WTC11 (cell line): ENCODE measurements around the gene RNF4. TPM values are rescaled to one million over a fixed set of nuclear protein-coding genes. Genes with fewer than 3 reads are reported as not detected.

Experiments
- ATAC-seq: fragments of 200-7000 bp; cut with Tn5 transposase; 2 replicates; pipeline ENCODE4 v1.10.0; 2021; ENCODE audit warnings: mild to moderate bottlenecking, moderate library complexity
- CTCF ChIA-PET: fragments of 300-600 bp; sonication (Branson Sonifier 250); formaldehyde crosslinking; loops from one replicate; lab custom pipeline; 2021; ENCODE audit warnings: antibody characterized with exemption; lab: Charles Lee
- POLR2A ChIA-PET: fragments of 350-600 bp; sonication (Branson Sonifier 250); formaldehyde crosslinking; loops from one replicate; lab custom pipeline; 2021; ENCODE audit warnings: antibody characterized with exemption; lab: Charles Lee
- DNase-seq: peaks from one replicate; pipeline ENCODE4 v3.0.0; 2021; ENCODE audit warnings: low spot score
- H3K27ac Mint-ChIP-seq: 2 replicates; pipeline ENCODE4 v1.8.0; 2021; ENCODE audit warnings: mixed read lengths
- H3K27me3 Mint-ChIP-seq: 2 replicates; pipeline ENCODE4 v1.8.0; 2021; ENCODE audit warnings: low read depth, mild to moderate bottlenecking, moderate library complexity, mixed read lengths
- H3K36me3 Mint-ChIP-seq: 2 replicates; pipeline ENCODE4 v1.8.0; 2021; ENCODE audit warnings: mixed read lengths
- H3K4me1 Mint-ChIP-seq: 2 replicates; pipeline ENCODE4 v1.8.0; 2022; ENCODE audit warnings: mixed read lengths
- H3K4me3 Mint-ChIP-seq: 2 replicates; pipeline ENCODE4 v1.8.0; 2021; ENCODE audit warnings: mild to moderate bottlenecking, moderate library complexity, mixed read lengths
- H3K9me3 Mint-ChIP-seq: 2 replicates; pipeline ENCODE4 v1.8.0; 2021; ENCODE audit warnings: mixed read lengths
- ATF6 ChIP-seq: sonication (generic); formaldehyde crosslinking; IDR thresholded peaks from 2 replicates; pipeline ENCODE4 v1.8.1; 2023; ENCODE audit warnings: mild to moderate bottlenecking, missing genetic modification reagents
- EMX1 ChIP-seq: fragments of 250-450 bp; sonication (Bioruptor Pico); IDR thresholded peaks from 2 replicates; pipeline ENCODE4 v1.8.0; 2021; ENCODE audit warnings: mild to moderate bottlenecking
- ESRRA ChIP-seq: sonication (generic); formaldehyde crosslinking; IDR thresholded peaks from 2 replicates; pipeline ENCODE4 v1.8.1; 2022; ENCODE audit warnings: mild to moderate bottlenecking, missing genetic modification reagents, borderline replicate concordance
- FOXK1 ChIP-seq: sonication (generic); formaldehyde crosslinking; IDR thresholded peaks from 2 replicates; pipeline ENCODE4 v1.8.0; 2022; ENCODE audit warnings: mild to moderate bottlenecking, moderate library complexity, missing genetic modification reagents
- NFYB ChIP-seq: sonication (generic); formaldehyde crosslinking; conservative IDR thresholded peaks from 2 replicates; pipeline ENCODE4 v1.8.0; 2022; ENCODE audit warnings: low read depth, missing genetic modification reagents
- NR1H2 ChIP-seq: sonication (generic); formaldehyde crosslinking; IDR thresholded peaks from 2 replicates; pipeline ENCODE4 v1.9.0; 2021; ENCODE audit warnings: mild to moderate bottlenecking, moderate library complexity, missing genetic modification reagents
- NR3C1 ChIP-seq: sonication (generic); formaldehyde crosslinking; conservative IDR thresholded peaks from 2 replicates; pipeline ENCODE4 v1.8.1; 2023; ENCODE audit warnings: low read depth, mild to moderate bottlenecking, missing genetic modification reagents
- SOX15 ChIP-seq: fragments of 250-450 bp; sonication (Bioruptor Pico); IDR thresholded peaks from 2 replicates; pipeline ENCODE4 v1.9.0; 2021; ENCODE audit warnings: mild to moderate bottlenecking
- SP1 ChIP-seq: sonication (generic); formaldehyde crosslinking; conservative IDR thresholded peaks from 2 replicates; pipeline ENCODE4 v1.8.1; 2022; ENCODE audit warnings: missing genetic modification reagents
- TEAD1 ChIP-seq: sonication (generic); formaldehyde crosslinking; IDR thresholded peaks from 2 replicates; pipeline ENCODE4 v1.8.0; 2022; ENCODE audit warnings: mild to moderate bottlenecking, missing genetic modification reagents
- ZNF423 ChIP-seq: fragments of 250-450 bp; sonication (Bioruptor Pico); IDR thresholded peaks from 2 replicates; pipeline ENCODE4 v2.1.2; 2022; ENCODE audit warnings: mild to moderate bottlenecking, moderate library complexity
- ZNF532 ChIP-seq: fragments of 250-450 bp; sonication (Bioruptor Pico); IDR thresholded peaks from 2 replicates; pipeline ENCODE4 v1.9.0; 2021; ENCODE audit warnings: mild to moderate bottlenecking, borderline replicate concordance
- total RNA-seq: library from RNA; stranded (reverse); gene quantifications from 3 replicates; pipeline ENCODE4 v1.2.3, GENCODE V29; 2021
- TF ChIP-seq, protein P1 (sequence below): sonication (generic); formaldehyde crosslinking; IDR thresholded peaks from 2 replicates; pipeline ENCODE4 v1.8.0; 2022; ENCODE audit warnings: mild to moderate bottlenecking, missing genetic modification reagents
- TF ChIP-seq, protein P2 (sequence below): fragments of 250-450 bp; sonication (Bioruptor Pico); IDR thresholded peaks from 2 replicates; pipeline ENCODE4 v2.1.2; 2022; ENCODE audit warnings: mild to moderate bottlenecking, moderate library complexity
- TF ChIP-seq, protein P3 (sequence below): sonication (generic); formaldehyde crosslinking; IDR thresholded peaks from 2 replicates; pipeline ENCODE4 v1.8.0; 2022; ENCODE audit warnings: missing genetic modification reagents

Gene RNF4
- total RNA-seq, 1 experiment from 2014 or later = 87.3 TPM

- no peak for TF ChIP-seq ZNF532 (CRISPR knock-in tag)
- TF ChIP-seq ESRRA (CRISPR knock-in tag) = no peak
- no peak for TF ChIP-seq NFYB (CRISPR knock-in tag)
- TF ChIP-seq, protein P1, sequence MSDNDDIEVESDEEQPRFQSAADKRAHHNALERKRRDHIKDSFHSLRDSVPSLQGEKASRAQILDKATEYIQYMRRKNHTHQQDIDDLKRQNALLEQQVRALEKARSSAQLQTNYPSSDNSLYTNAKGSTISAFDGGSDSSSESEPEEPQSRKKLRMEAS (CRISPR knock-in tag) = 0 out of 2 replicates have a peak, but pooled peaks have one; percentile 55
- no peak for TF ChIP-seq EMX1 (CRISPR knock-in tag)
- TF ChIP-seq, protein P2, sequence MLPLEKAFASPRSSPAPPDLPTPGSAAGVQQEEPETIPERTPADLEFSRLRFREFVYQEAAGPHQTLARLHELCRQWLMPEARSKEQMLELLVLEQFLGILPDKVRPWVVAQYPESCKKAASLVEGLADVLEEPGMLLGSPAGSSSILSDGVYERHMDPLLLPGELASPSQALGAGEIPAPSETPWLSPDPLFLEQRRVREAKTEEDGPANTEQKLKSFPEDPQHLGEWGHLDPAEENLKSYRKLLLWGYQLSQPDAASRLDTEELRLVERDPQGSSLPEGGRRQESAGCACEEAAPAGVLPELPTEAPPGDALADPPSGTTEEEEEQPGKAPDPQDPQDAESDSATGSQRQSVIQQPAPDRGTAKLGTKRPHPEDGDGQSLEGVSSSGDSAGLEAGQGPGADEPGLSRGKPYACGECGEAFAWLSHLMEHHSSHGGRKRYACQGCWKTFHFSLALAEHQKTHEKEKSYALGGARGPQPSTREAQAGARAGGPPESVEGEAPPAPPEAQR (CRISPR knock-in tag) = 0 out of 2 replicates have a peak, but pooled peaks have one; percentile 53
- no peak for TF ChIP-seq NR1H2 (CRISPR knock-in tag)
- peak; percentile 47; the same call in 1 of the 2 replicates for TF ChIP-seq SP1 (CRISPR knock-in tag)
- 0 out of 2 replicates have a peak, but pooled peaks have one; percentile 42 for TF ChIP-seq FOXK1 (CRISPR knock-in tag)
- peak; percentile 98 for TF ChIP-seq ZNF423
- TF ChIP-seq SOX15 (CRISPR knock-in tag) = no peak
- TF ChIP-seq, protein P3, sequence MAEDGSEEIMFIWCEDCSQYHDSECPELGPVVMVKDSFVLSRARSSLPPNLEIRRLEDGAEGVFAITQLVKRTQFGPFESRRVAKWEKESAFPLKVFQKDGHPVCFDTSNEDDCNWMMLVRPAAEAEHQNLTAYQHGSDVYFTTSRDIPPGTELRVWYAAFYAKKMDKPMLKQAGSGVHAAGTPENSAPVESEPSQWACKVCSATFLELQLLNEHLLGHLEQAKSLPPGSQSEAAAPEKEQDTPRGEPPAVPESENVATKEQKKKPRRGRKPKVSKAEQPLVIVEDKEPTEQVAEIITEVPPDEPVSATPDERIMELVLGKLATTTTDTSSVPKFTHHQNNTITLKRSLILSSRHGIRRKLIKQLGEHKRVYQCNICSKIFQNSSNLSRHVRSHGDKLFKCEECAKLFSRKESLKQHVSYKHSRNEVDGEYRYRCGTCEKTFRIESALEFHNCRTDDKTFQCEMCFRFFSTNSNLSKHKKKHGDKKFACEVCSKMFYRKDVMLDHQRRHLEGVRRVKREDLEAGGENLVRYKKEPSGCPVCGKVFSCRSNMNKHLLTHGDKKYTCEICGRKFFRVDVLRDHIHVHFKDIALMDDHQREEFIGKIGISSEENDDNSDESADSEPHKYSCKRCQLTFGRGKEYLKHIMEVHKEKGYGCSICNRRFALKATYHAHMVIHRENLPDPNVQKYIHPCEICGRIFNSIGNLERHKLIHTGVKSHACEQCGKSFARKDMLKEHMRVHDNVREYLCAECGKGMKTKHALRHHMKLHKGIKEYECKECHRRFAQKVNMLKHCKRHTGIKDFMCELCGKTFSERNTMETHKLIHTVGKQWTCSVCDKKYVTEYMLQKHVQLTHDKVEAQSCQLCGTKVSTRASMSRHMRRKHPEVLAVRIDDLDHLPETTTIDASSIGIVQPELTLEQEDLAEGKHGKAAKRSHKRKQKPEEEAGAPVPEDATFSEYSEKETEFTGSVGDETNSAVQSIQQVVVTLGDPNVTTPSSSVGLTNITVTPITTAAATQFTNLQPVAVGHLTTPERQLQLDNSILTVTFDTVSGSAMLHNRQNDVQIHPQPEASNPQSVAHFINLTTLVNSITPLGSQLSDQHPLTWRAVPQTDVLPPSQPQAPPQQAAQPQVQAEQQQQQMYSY (CRISPR knock-in tag) = no peak
Observed at GRCh38 chr4:2441393-2442174, 27.3 kb upstream of the RNF4 start (continued).

GRCh38 chr4:2442175-2442993, 26.5 kb upstream of the RNF4 start:
- no peaks in the 10 kb centered on the region for H3K36me3 Mint-ChIP-seq
- CTCF ChIA-PET = interaction anchor here (0.6 to 3.4 kb wide), 47 partner anchors 9 to 521 kb away, joined by 3 to 44 read pairs (median 6); partner anchors contain the start of genes CFAP99, FAM193A, GRK4 and HAUS3
- peak; percentile 56 for ATAC-seq
- H3K27me3 Mint-ChIP-seq = no peaks in the 10 kb centered on the region; the same call in 1 of the 2 replicates
- peaks cover 2% of the 10 kb centered on the region; the same call in 1 of the 2 replicates for H3K4me1 Mint-ChIP-seq
- H3K4me3 Mint-ChIP-seq = no peak overlapping the region
- POLR2A ChIA-PET = interaction anchor here (0.9 kb wide), 1 partner anchor 41 kb away, joined by 3 read pairs; no protein-coding TSS in a partner anchor
- no peak overlapping the region for H3K27ac Mint-ChIP-seq
- no peaks in the 10 kb centered on the region for H3K9me3 Mint-ChIP-seq
- DNase-seq = no peak
- TF ChIP-seq NR3C1 (CRISPR knock-in tag) (no peak), TEAD1 (CRISPR knock-in tag) (no peak), ATF6 (no peak)
